DLD1 (cell line): Measurements from ENCODE around the gene TMEM63B.
"Not testable (repeated sequence)": the region's sequence is repeated elsewhere in the genome, so short reads cannot be mapped to it uniquely, and the experiment has no call there.

Experiments
- in situ Hi-C: cut with HindIII; loops from 2 replicates; pipeline ENCODE4 v1.10.0; 2017; ENCODE audit warnings: low sequenced_read_pairs

TMEM63B gene

GRCh38 chr6:44093750-44094402 is 33.5 kb upstream of the TMEM63B start:
- in situ Hi-C loops: no loop called here

GRCh38 chr6:44094403-44095242 is 32.7 kb upstream of the TMEM63B start:
- in situ Hi-C loops: no loop called here

GRCh38 chr6:44095243-44095623 is 32.1 kb upstream of the TMEM63B start:
- in situ Hi-C loops: not testable (repeated sequence)

- in situ Hi-C loops: no loop called here
Observed at GRCh38 chr6:44096612-44097011, 30.7 kb upstream of the TMEM63B start.

GRCh38 chr6:44097782-44098317 is 29.5 kb upstream of the TMEM63B start:
- in situ Hi-C loops: no loop called here

- in situ Hi-C loops: no loop called here
Observed at GRCh38 chr6:44099192-44099591, 28.2 kb upstream of the TMEM63B start.

- in situ Hi-C loops: loop anchor here (25.0 kb wide), 1 partner anchor 137 kb away; the partner anchor contains the start of gene HSP90AB1
Observed at GRCh38 chr6:44100088-44100550, 27.2 kb upstream of the TMEM63B start.

- in situ Hi-C loops: loop anchor here (25.0 kb wide), 1 partner anchor 135 kb away; the partner anchor contains the start of gene HSP90AB1
Observed at GRCh38 chr6:44101832-44102231, 25.5 kb upstream of the TMEM63B start.

- in situ Hi-C loops: loop anchor here (25.0 kb wide), 1 partner anchor 135 kb away; the partner anchor contains the start of gene HSP90AB1
Observed at GRCh38 chr6:44102527-44102926, 24.8 kb upstream of the TMEM63B start.

GRCh38 chr6:44104481-44105021 is 22.8 kb upstream of the TMEM63B start:
- in situ Hi-C loops: loop anchor here (25.0 kb wide), 1 partner anchor 133 kb away; the partner anchor contains the start of gene HSP90AB1

GRCh38 chr6:44105146-44105545 is 22.2 kb upstream of the TMEM63B start:
- in situ Hi-C loops: loop anchor here (25.0 kb wide), 1 partner anchor 132 kb away; the partner anchor contains the start of gene HSP90AB1

- in situ Hi-C loops: loop anchor here (25.0 kb wide), 1 partner anchor 131 kb away; the partner anchor contains the start of gene HSP90AB1
Observed at GRCh38 chr6:44105993-44106740, 21.2 kb upstream of the TMEM63B start.

- in situ Hi-C loops: loop anchor here (25.0 kb wide), 1 partner anchor 130 kb away; the partner anchor contains the start of gene HSP90AB1
Observed at GRCh38 chr6:44107017-44107416, 20.3 kb upstream of the TMEM63B start.

GRCh38 chr6:44108471-44108870 is 18.9 kb upstream of the TMEM63B start:
- in situ Hi-C loops: loop anchor here (25.0 kb wide), 1 partner anchor 129 kb away; the partner anchor contains the start of gene HSP90AB1

- in situ Hi-C loops: loop anchor here (25.0 kb wide), 1 partner anchor 128 kb away; the partner anchor contains the start of gene HSP90AB1
Observed at GRCh38 chr6:44109212-44109611, 18.1 kb upstream of the TMEM63B start.

- in situ Hi-C loops: loop anchor here (25.0 kb wide), 1 partner anchor 127 kb away; the partner anchor contains the start of gene HSP90AB1
Observed at GRCh38 chr6:44110005-44110676, 17.2 kb upstream of the TMEM63B start.

GRCh38 chr6:44110966-44111365 is 16.4 kb upstream of the TMEM63B start:
- in situ Hi-C loops: loop anchor here (25.0 kb wide), 1 partner anchor 126 kb away; the partner anchor contains the start of gene HSP90AB1

- in situ Hi-C loops: loop anchor here (25.0 kb wide), 1 partner anchor 126 kb away; the partner anchor contains the start of gene HSP90AB1
Observed at GRCh38 chr6:44111434-44112417, 15.6 kb upstream of the TMEM63B start.
